ENCODE measurements around the gene CREB3. TPM values are rescaled to one million over a fixed set of nuclear protein-coding genes. Genes with fewer than 3 reads are reported as not detected.
A peak's percentile ranks its signal among the peaks of the same experiment; 100 is the strongest.

Gene CREB3
- total RNA-seq, 1 experiment from 2014 or later, result 22.4 TPM

- Histone ChIP-seq H2AFZ (no peak overlapping the region), H3K27ac (peak overlapping the region; percentile 65), H3K36me3 (ENCODE audit: low read depth) (peaks cover 4% of the 10 kb centered on the region; the same call in 1 of the 2 replicates), H3K79me2 (ENCODE audit: low read depth) (no peaks in the 10 kb centered on the region), H3K9me3 (ENCODE audit: insufficient read depth, low read depth) (no peaks in the 10 kb centered on the region), H3K4me2 (peak overlapping the region; percentile 47; the same call in 1 of the 2 replicates), H3K4me1 (replicated peaks; ENCODE audit: insufficient read depth) (peaks cover 21% of the 10 kb centered on the region), H3K27me3 (ENCODE audit: insufficient read depth, low read depth) (no peaks in the 10 kb centered on the region), H3K9me2 (ENCODE audit: insufficient read depth) (no peaks in the 10 kb centered on the region), H3F3A (ENCODE audit: insufficient read depth, low read depth) (peaks cover 19% of the 10 kb centered on the region), H3K4me3 (no peak overlapping the region), H4K20me1 (ENCODE audit: insufficient read depth) (no peaks in the 10 kb centered on the region)
- CTCF ChIA-PET, result interaction anchor here (0.8 to 1.1 kb wide), 2 partner anchors 15 to 48 kb away, joined by 3 to 4 read pairs; partner anchors contain the start of gene ARHGEF39
- intact Hi-C loops (cut with micrococcal nuclease; ENCODE audit: unreplicated experiment), result no loop called here
- peak in 1 of 2 experiments; percentile 29 for DNase-seq
- TF ChIP-seq EZH2 (IDR thresholded peaks at IDR 0.05; ENCODE audit: low read depth) (no peak), CTCF (conservative IDR thresholded peaks at IDR 0.05) (no peak)
- no TSS peak for BruUV-seq (replicated peaks)
- POLR2A ChIA-PET (ENCODE audit: unreplicated experiment), result interaction anchor here (0.6 to 1.1 kb wide), 4 partner anchors 15 to 44 kb away, joined by 3 to 24 read pairs (median 4); no protein-coding TSS in a partner anchor
Observed at GRCh38 chr9:35712762-35713400, 19.6 kb upstream of the CREB3 start.

- H3K9me3 ChIP-seq (ENCODE audit: insufficient read depth, low read depth), result no peaks in the 10 kb centered on the region
- no peaks in the 10 kb centered on the region for H3K79me2 ChIP-seq (ENCODE audit: low read depth)
- CTCF ChIA-PET, result interaction anchor here (0.7 kb wide), 1 partner anchor 15 kb away, joined by 4 read pairs; no protein-coding TSS in a partner anchor
- POLR2A ChIA-PET (ENCODE audit: unreplicated experiment), result no interaction called here
- H3K27ac ChIP-seq, result no peak overlapping the region
- H3K9me2 ChIP-seq (ENCODE audit: insufficient read depth), result no peaks in the 10 kb centered on the region
- H3K4me3 ChIP-seq, result no peak overlapping the region
- H3F3A ChIP-seq (ENCODE audit: insufficient read depth, low read depth), result peaks cover 19% of the 10 kb centered on the region
- no peaks in the 10 kb centered on the region for H4K20me1 ChIP-seq (ENCODE audit: insufficient read depth)
- BruUV-seq (replicated peaks), result no TSS peak
- no peak for TF ChIP-seq CTCF (conservative IDR thresholded peaks at IDR 0.05)
- TF ChIP-seq EZH2 (IDR thresholded peaks at IDR 0.05; ENCODE audit: low read depth), result no peak
- H2AFZ ChIP-seq, result no peak overlapping the region
- H3K36me3 ChIP-seq (ENCODE audit: low read depth), result peaks cover 4% of the 10 kb centered on the region; the same call in 1 of the 2 replicates
- H3K4me2 ChIP-seq, result no peak overlapping the region
- intact Hi-C loops (cut with micrococcal nuclease; ENCODE audit: unreplicated experiment), result no loop called here
- no peaks in the 10 kb centered on the region for H3K27me3 ChIP-seq (ENCODE audit: insufficient read depth, low read depth)
- peaks cover 21% of the 10 kb centered on the region for H3K4me1 ChIP-seq (replicated peaks; ENCODE audit: insufficient read depth)
- no peak for DNase-seq
Observed at GRCh38 chr9:35713578-35713977, 18.9 kb upstream of the CREB3 start.

- Histone ChIP-seq H3K9me3 (ENCODE audit: insufficient read depth, low read depth) (no peaks in the 10 kb centered on the region), H2AFZ (no peak overlapping the region), H3K79me2 (ENCODE audit: low read depth) (no peaks in the 10 kb centered on the region), H3K9me2 (ENCODE audit: insufficient read depth) (no peaks in the 10 kb centered on the region), H3K4me1 (replicated peaks; ENCODE audit: insufficient read depth) (peaks cover 21% of the 10 kb centered on the region), H3K4me3 (no peak overlapping the region), H3K27ac (no peak overlapping the region), H3K4me2 (no peak overlapping the region), H3K27me3 (ENCODE audit: insufficient read depth, low read depth) (no peaks in the 10 kb centered on the region), H3K36me3 (ENCODE audit: low read depth) (peaks cover 4% of the 10 kb centered on the region; the same call in 1 of the 2 replicates), H4K20me1 (ENCODE audit: insufficient read depth) (no peaks in the 10 kb centered on the region), H3F3A (ENCODE audit: insufficient read depth, low read depth) (peaks cover 19% of the 10 kb centered on the region)
- CTCF ChIA-PET, result interaction anchor here (0.6 to 0.7 kb wide), 2 partner anchors 14 to 1069 kb away, joined by 3 to 4 read pairs; no protein-coding TSS in a partner anchor
- intact Hi-C loops (cut with micrococcal nuclease; ENCODE audit: unreplicated experiment), result no loop called here
- DNase-seq, result no peak
- BruUV-seq (replicated peaks), result no TSS peak
- POLR2A ChIA-PET (ENCODE audit: unreplicated experiment), result no interaction called here
- no peak for TF ChIP-seq CTCF (conservative IDR thresholded peaks at IDR 0.05)
- no peak for TF ChIP-seq EZH2 (IDR thresholded peaks at IDR 0.05; ENCODE audit: low read depth)
Observed at GRCh38 chr9:35714123-35714522, 18.3 kb upstream of the CREB3 start.

All from PC-9 (cell line).